Stimulated activated CD8-positive, alpha-beta memory T cell treated with anti-CD3 and anti-CD28 coated beads, Interleukin-15, amount 100 ng/mL, for 24 hours (primary cell): Measurements from ENCODE around the gene CLSTN2.

Experiments
- DNase-seq: peaks from one replicate; pipeline ENCODE4 v3.0.0-alpha.2; 2020; ENCODE audit warnings: low read depth

CLSTN2 gene

GRCh38 chr3:140284372-140284771 is 349.4 kb downstream of the CLSTN2 start:
- DNase-seq, result no peak

GRCh38 chr3:140285380-140285779 is 350.4 kb downstream of the CLSTN2 start:
- no peak for DNase-seq

GRCh38 chr3:140288595-140288994 is 353.6 kb downstream of the CLSTN2 start:
- DNase-seq, result no peak

GRCh38 chr3:140290105-140290504 is 355.1 kb downstream of the CLSTN2 start:
- DNase-seq, result no peak

GRCh38 chr3:140292170-140292569 is 357.2 kb downstream of the CLSTN2 start:
- DNase-seq, result no peak

GRCh38 chr3:140292684-140293083 is 357.7 kb downstream of the CLSTN2 start:
- DNase-seq, result no peak

- DNase-seq, result no peak
These were observed 359.1 kb downstream of the CLSTN2 start for GRCh38 chr3:140294058-140294457.

- no peak for DNase-seq
These were observed 361.9 kb downstream of the CLSTN2 start for GRCh38 chr3:140296796-140297352.

GRCh38 chr3:140298043-140298442 is 363.1 kb downstream of the CLSTN2 start:
- no peak for DNase-seq

GRCh38 chr3:140298569-140299070 is 363.6 kb downstream of the CLSTN2 start:
- DNase-seq, result no peak

GRCh38 chr3:140303875-140304274 is 368.9 kb downstream of the CLSTN2 start:
- no peak for DNase-seq

GRCh38 chr3:140308535-140308934 is 373.6 kb downstream of the CLSTN2 start:
- DNase-seq, result no peak

- DNase-seq, result no peak
These were observed 376.4 kb downstream of the CLSTN2 start for GRCh38 chr3:140311428-140311827.

GRCh38 chr3:140315955-140316354 is 381.0 kb downstream of the CLSTN2 start:
- DNase-seq, result no peak

GRCh38 chr3:140316466-140316865 is 381.5 kb downstream of the CLSTN2 start:
- no peak for DNase-seq

- DNase-seq, result no peak
These were observed 381.9 kb downstream of the CLSTN2 start for GRCh38 chr3:140316868-140317400.

GRCh38 chr3:140319739-140320138 is 384.8 kb downstream of the CLSTN2 start:
- DNase-seq, result no peak

GRCh38 chr3:140323561-140323960 is 388.6 kb downstream of the CLSTN2 start:
- DNase-seq, result no peak

GRCh38 chr3:140332131-140332530 is 397.1 kb downstream of the CLSTN2 start:
- DNase-seq, result no peak

GRCh38 chr3:140334132-140334929 is 399.3 kb downstream of the CLSTN2 start:
- DNase-seq, result no peak

GRCh38 chr3:140336465-140336864 is 401.5 kb downstream of the CLSTN2 start:
- DNase-seq, result no peak

- DNase-seq, result no peak
These were observed 403.9 kb downstream of the CLSTN2 start for GRCh38 chr3:140338916-140339315.

- no peak for DNase-seq
These were observed 406.2 kb downstream of the CLSTN2 start for GRCh38 chr3:140341203-140341602.
